ENCODE measurements around the gene WNT16. TPM values are rescaled to one million over a fixed set of nuclear protein-coding genes. Genes with fewer than 3 reads are reported as not detected.

WNT16 gene
- total RNA-seq, 4 donors from 2014 or later: not detected

- Histone ChIP-seq H3K4me3 (replicated peaks in 1 of 3) (no peak overlapping the region), H3K27me3 (peaks cover 29% of the 10 kb centered on the region), H3K9me3 (no peaks in the 10 kb centered on the region), H3K27ac (no peak overlapping the region), H3K4me1 (peaks cover 15 to 16% of the 10 kb centered on the region in 2 donors), H3K36me3 (no peaks in the 10 kb centered on the region)
- WGBS, 2 donors: 86 to 90% methylated on average over 4 of the region's 4 CpGs
- intact Hi-C loops (cut with DNase I): no loop called here
- DNase-seq: no peak
- TF ChIP-seq POLR2A (IDR thresholded peaks at IDR 0.05): no peak
- TF ChIP-seq, protein P1, sequence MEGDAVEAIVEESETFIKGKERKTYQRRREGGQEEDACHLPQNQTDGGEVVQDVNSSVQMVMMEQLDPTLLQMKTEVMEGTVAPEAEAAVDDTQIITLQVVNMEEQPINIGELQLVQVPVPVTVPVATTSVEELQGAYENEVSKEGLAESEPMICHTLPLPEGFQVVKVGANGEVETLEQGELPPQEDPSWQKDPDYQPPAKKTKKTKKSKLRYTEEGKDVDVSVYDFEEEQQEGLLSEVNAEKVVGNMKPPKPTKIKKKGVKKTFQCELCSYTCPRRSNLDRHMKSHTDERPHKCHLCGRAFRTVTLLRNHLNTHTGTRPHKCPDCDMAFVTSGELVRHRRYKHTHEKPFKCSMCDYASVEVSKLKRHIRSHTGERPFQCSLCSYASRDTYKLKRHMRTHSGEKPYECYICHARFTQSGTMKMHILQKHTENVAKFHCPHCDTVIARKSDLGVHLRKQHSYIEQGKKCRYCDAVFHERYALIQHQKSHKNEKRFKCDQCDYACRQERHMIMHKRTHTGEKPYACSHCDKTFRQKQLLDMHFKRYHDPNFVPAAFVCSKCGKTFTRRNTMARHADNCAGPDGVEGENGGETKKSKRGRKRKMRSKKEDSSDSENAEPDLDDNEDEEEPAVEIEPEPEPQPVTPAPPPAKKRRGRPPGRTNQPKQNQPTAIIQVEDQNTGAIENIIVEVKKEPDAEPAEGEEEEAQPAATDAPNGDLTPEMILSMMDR (IDR thresholded peaks at IDR 0.05): no peak
These were observed 2.2 kb downstream of the WNT16 start for GRCh38 chr7:121331048-121331447.

DNA sequence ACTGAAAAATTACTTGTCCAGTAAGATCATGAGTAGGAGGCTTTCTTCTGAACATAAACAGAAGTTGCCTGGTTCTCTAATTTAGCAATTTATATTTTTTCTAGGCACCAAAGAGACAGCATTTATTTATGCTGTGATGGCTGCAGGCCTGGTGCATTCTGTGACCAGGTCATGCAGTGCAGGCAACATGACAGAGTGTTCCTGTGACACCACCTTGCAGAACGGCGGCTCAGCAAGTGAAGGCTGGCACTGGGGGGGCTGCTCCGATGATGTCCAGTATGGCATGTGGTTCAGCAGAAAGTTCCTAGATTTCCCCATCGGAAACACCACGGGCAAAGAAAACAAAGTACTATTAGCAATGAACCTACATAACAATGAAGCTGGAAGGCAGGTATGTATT lies 2.8 kb downstream of the WNT16 start:
- no peak for TF ChIP-seq POLR2A (IDR thresholded peaks at IDR 0.05)
- TF ChIP-seq, protein P1 (IDR thresholded peaks at IDR 0.05): no peak
- intact Hi-C loops (cut with DNase I): no loop called here
- H3K27me3 ChIP-seq: peaks cover 29% of the 10 kb centered on the region
- H3K4me3 ChIP-seq (replicated peaks in 1 of 3): no peak overlapping the region
- WGBS, 2 donors: 77 to 80% methylated on average over 5 of the region's 5 CpGs
- H3K9me3 ChIP-seq: no peaks in the 10 kb centered on the region
- H3K27ac ChIP-seq: no peak overlapping the region
- no peak for DNase-seq
- H3K36me3 ChIP-seq: no peaks in the 10 kb centered on the region
- H3K4me1 ChIP-seq: peaks cover 15 to 16% of the 10 kb centered on the region in 2 donors

- no peak for DNase-seq
- WGBS, 2 donors: 95 to 97% methylated on average over 4 of the region's 4 CpGs
- H3K27me3 ChIP-seq: peaks cover 18% of the 10 kb centered on the region
- no peak overlapping the region for H3K4me3 ChIP-seq (replicated peaks in 1 of 3)
- peaks cover 11 to 13% of the 10 kb centered on the region in 2 donors for H3K4me1 ChIP-seq
- H3K9me3 ChIP-seq: no peaks in the 10 kb centered on the region
- no peaks in the 10 kb centered on the region for H3K36me3 ChIP-seq
- no peak overlapping the region for H3K27ac ChIP-seq
- TF ChIP-seq, protein P1 (IDR thresholded peaks at IDR 0.05): no peak
- no peak for TF ChIP-seq POLR2A (IDR thresholded peaks at IDR 0.05)
- intact Hi-C loops (cut with DNase I): no loop called here
These were observed 5.6 kb downstream of the WNT16 start for GRCh38 chr7:121334376-121334775.

DNA sequence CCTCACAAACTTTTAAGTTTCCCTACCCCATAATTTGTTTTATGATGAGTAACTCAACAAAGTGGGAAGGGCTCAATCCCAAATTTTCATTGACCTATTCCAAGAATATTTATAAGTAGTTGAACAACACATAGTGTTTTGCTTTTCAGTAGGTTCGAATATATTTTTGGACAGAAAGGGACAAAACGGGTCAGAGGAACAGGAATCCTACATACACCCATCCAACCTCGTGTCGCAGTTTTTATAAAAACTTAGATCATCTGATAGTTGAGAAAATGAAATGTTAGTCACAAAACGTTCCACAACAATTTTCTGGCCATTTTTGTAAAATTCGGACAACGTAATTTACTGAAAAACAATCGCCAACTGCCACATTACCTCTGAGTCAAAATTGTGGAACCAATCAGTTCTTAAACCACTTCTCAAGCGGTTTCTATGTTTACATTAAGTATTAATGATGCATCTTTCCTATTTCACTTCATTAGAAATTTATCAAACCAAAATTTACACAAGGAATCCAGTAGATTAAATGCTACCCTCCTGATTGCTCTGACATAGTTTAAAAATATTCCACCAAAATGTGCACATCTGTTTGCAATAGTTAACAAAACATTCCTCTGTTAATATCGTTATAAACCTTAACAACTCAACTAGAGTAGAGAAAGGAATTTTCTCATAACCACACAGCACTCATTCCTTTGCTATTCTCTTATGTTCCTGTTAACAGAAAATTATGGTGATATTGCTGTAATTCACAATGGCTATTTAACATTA lies 6.3 kb downstream of the WNT16 start:
- intact Hi-C loops (cut with DNase I): no loop called here
- 80 to 90% methylated on average over 10 of the region's 10 CpGs for WGBS, 2 donors

GRCh38 chr7:121336579-121336978 lies 7.8 kb downstream of the WNT16 start:
- H3K9me3 ChIP-seq: no peaks in the 10 kb centered on the region
- 65 to 69% methylated on average over 3 of the region's 3 CpGs for WGBS, 2 donors
- intact Hi-C loops (cut with DNase I): no loop called here
- no peaks in the 10 kb centered on the region for H3K4me1 ChIP-seq
- no peak for TF ChIP-seq POLR2A (IDR thresholded peaks at IDR 0.05)
- TF ChIP-seq, protein P1 (IDR thresholded peaks at IDR 0.05): no peak
- peaks cover 3% of the 10 kb centered on the region for H3K27me3 ChIP-seq
- no peak for DNase-seq
- H3K36me3 ChIP-seq: no peaks in the 10 kb centered on the region
- H3K4me3 ChIP-seq (replicated peaks in 1 of 3): no peak overlapping the region
- H3K27ac ChIP-seq: no peak overlapping the region

More for the DNA sequence above, 6.3 kb downstream of the WNT16 start:
- Histone ChIP-seq H3K27me3 (peaks cover 11% of the 10 kb centered on the region), H3K9me3 (no peaks in the 10 kb centered on the region), H3K27ac (no peak overlapping the region), H3K4me3 (replicated peaks in 1 of 3) (no peak overlapping the region), H3K36me3 (no peaks in the 10 kb centered on the region), H3K4me1 (peaks cover 4 to 6% of the 10 kb centered on the region in 2 donors)
- TF ChIP-seq, protein P1 (IDR thresholded peaks at IDR 0.05): no peak
- no peak for TF ChIP-seq POLR2A (IDR thresholded peaks at IDR 0.05)
- no peak for DNase-seq

All from thyroid gland (tissue), 4 donors.